HEK293 (cell line): ENCODE results near the gene PER1.
A peak's percentile ranks its signal among the peaks of the same experiment; 100 is the strongest.

Experiments
- BCL6B ChIP-seq: fragments of 450-650 bp; formaldehyde crosslinking; IDR thresholded peaks from 2 replicates; pipeline ENCODE4 v1.5.1; 2017; ENCODE audit warnings: missing biosample characterization, missing genetic modification characterization
- FEZF1 ChIP-seq: fragments of 450-650 bp; formaldehyde crosslinking; IDR thresholded peaks from 2 replicates; pipeline ENCODE4 v1.5.1; 2016; ENCODE audit warnings: missing biosample characterization, missing genetic modification characterization
- MZF1 ChIP-seq: fragments of 450-650 bp; formaldehyde crosslinking; IDR thresholded peaks from 2 replicates; pipeline ENCODE4 v1.5.1; 2017; ENCODE audit warnings: missing biosample characterization, missing genetic modification characterization, borderline replicate concordance
- PRDM10 ChIP-seq: fragments of 450-650 bp; formaldehyde crosslinking; IDR thresholded peaks from 2 replicates; pipeline ENCODE4 v1.5.1; 2016; ENCODE audit warnings: missing biosample characterization, missing genetic modification characterization
- PRDM2 ChIP-seq: fragments of 450-650 bp; formaldehyde crosslinking; IDR thresholded peaks from 2 replicates; pipeline ENCODE4 v1.5.1; 2016; ENCODE audit warnings: missing biosample characterization, missing genetic modification characterization, borderline replicate concordance
- REPIN1 ChIP-seq: fragments of 450-650 bp; formaldehyde crosslinking; IDR thresholded peaks from 2 replicates; pipeline ENCODE4 v1.5.1; 2017; ENCODE audit warnings: missing biosample characterization, missing genetic modification characterization, low read depth
- SP2 ChIP-seq: fragments of 450-650 bp; formaldehyde crosslinking; IDR thresholded peaks from 2 replicates; pipeline ENCODE4 v1.5.1; 2016; ENCODE audit warnings: missing biosample characterization, missing genetic modification characterization
- SP3 ChIP-seq: fragments of 450-650 bp; formaldehyde crosslinking; IDR thresholded peaks from 2 replicates; pipeline ENCODE4 v1.5.1; 2016; ENCODE audit warnings: missing biosample characterization, missing genetic modification characterization
- ZFP37 ChIP-seq: fragments of 450-650 bp; formaldehyde crosslinking; IDR thresholded peaks from 2 replicates; pipeline ENCODE4 v1.5.1; 2016; ENCODE audit warnings: missing biosample characterization, missing genetic modification characterization
- ZFP41 ChIP-seq: fragments of 450-650 bp; formaldehyde crosslinking; IDR thresholded peaks from 2 replicates; pipeline ENCODE4 v1.5.1; 2016; ENCODE audit warnings: missing biosample characterization, missing genetic modification characterization, borderline replicate concordance
- ZFP69B ChIP-seq: fragments of 450-650 bp; formaldehyde crosslinking; IDR thresholded peaks from 2 replicates; pipeline ENCODE4 v1.5.1; 2016; ENCODE audit warnings: missing biosample characterization, missing genetic modification characterization
- ZNF132 ChIP-seq: fragments of 450-650 bp; formaldehyde crosslinking; IDR thresholded peaks from 2 replicates; pipeline ENCODE4 v1.5.1; 2017; ENCODE audit warnings: missing biosample characterization, missing genetic modification characterization, borderline replicate concordance
- ZNF133 ChIP-seq: fragments of 450-650 bp; formaldehyde crosslinking; IDR thresholded peaks from 2 replicates; pipeline ENCODE4 v1.5.1; 2016; ENCODE audit warnings: missing biosample characterization, missing genetic modification characterization
- ZNF157 ChIP-seq: fragments of 450-650 bp; formaldehyde crosslinking; IDR thresholded peaks from 2 replicates; pipeline ENCODE4 v1.5.1; 2016; ENCODE audit warnings: missing biosample characterization, missing genetic modification characterization
- ZNF211 ChIP-seq: fragments of 450-650 bp; formaldehyde crosslinking; IDR thresholded peaks from 2 replicates; pipeline ENCODE4 v1.5.1; 2016; ENCODE audit warnings: low read depth, missing biosample characterization, missing genetic modification characterization
- ZNF248 ChIP-seq: fragments of 450-650 bp; formaldehyde crosslinking; IDR thresholded peaks from 2 replicates; pipeline ENCODE4 v1.5.1; 2017; ENCODE audit warnings: missing biosample characterization, missing genetic modification characterization
- ZNF280C ChIP-seq: fragments of 450-650 bp; formaldehyde crosslinking; IDR thresholded peaks from 2 replicates; pipeline ENCODE4 v1.5.1; 2016; ENCODE audit warnings: missing biosample characterization, missing genetic modification characterization
- ZNF623 ChIP-seq: fragments of 450-650 bp; formaldehyde crosslinking; IDR thresholded peaks from 2 replicates; pipeline ENCODE4 v1.5.1; 2016; ENCODE audit warnings: missing biosample characterization, missing genetic modification characterization
- ZSCAN23 ChIP-seq: fragments of 450-650 bp; formaldehyde crosslinking; IDR thresholded peaks from 2 replicates; pipeline ENCODE4 v1.5.1; 2016; ENCODE audit warnings: missing biosample characterization, missing genetic modification characterization
- TF ChIP-seq, protein P1 (sequence below): fragments of 450-650 bp; formaldehyde crosslinking; IDR thresholded peaks from 2 replicates; pipeline ENCODE4 v1.5.1; 2017; ENCODE audit warnings: missing biosample characterization, missing genetic modification characterization
- TF ChIP-seq, protein P2 (sequence below): fragments of 450-650 bp; formaldehyde crosslinking; IDR thresholded peaks from 2 replicates; pipeline ENCODE4 v1.5.1; 2016; ENCODE audit warnings: missing biosample characterization, missing genetic modification characterization

Gene PER1

GRCh38 chr17:8153957-8154607 is 1.9 kb upstream of the PER1 start (continued):
- TF ChIP-seq PRDM2 (tag by site-specific recombination) (no peak), FEZF1 (tag by site-specific recombination) (peak; percentile 27; the same call in 1 of the 2 replicates), ZNF211 (no peak), ZNF132 (tag by site-specific recombination) (no peak), ZSCAN23 (tag by site-specific recombination) (no peak), ZNF157 (tag by site-specific recombination) (no peak), ZNF133 (no peak), ZNF248 (no peak), REPIN1 (tag by site-specific recombination) (no peak), SP2 (tag by site-specific recombination) (peak; percentile 96), ZFP69B (0 out of 2 replicates have a peak, but pooled peaks have one; percentile 49), ZNF623 (tag by site-specific recombination) (0 out of 2 replicates have a peak, but pooled peaks have one; percentile 9), PRDM10 (tag by site-specific recombination) (peak; percentile 70), MZF1 (tag by site-specific recombination) (no peak), BCL6B (tag by site-specific recombination) (peak; percentile 91), SP3 (tag by site-specific recombination) (peak; percentile 91), ZNF280C (no peak), ZFP41 (tag by site-specific recombination) (no peak), ZFP37 (tag by site-specific recombination) (peak; percentile 18; the same call in 1 of the 2 replicates)
- TF ChIP-seq, protein P1, sequence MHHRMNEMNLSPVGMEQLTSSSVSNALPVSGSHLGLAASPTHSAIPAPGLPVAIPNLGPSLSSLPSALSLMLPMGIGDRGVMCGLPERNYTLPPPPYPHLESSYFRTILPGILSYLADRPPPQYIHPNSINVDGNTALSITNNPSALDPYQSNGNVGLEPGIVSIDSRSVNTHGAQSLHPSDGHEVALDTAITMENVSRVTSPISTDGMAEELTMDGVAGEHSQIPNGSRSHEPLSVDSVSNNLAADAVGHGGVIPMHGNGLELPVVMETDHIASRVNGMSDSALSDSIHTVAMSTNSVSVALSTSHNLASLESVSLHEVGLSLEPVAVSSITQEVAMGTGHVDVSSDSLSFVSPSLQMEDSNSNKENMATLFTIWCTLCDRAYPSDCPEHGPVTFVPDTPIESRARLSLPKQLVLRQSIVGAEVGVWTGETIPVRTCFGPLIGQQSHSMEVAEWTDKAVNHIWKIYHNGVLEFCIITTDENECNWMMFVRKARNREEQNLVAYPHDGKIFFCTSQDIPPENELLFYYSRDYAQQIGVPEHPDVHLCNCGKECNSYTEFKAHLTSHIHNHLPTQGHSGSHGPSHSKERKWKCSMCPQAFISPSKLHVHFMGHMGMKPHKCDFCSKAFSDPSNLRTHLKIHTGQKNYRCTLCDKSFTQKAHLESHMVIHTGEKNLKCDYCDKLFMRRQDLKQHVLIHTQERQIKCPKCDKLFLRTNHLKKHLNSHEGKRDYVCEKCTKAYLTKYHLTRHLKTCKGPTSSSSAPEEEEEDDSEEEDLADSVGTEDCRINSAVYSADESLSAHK (tag by site-specific recombination): no peak
- TF ChIP-seq, protein P2, sequence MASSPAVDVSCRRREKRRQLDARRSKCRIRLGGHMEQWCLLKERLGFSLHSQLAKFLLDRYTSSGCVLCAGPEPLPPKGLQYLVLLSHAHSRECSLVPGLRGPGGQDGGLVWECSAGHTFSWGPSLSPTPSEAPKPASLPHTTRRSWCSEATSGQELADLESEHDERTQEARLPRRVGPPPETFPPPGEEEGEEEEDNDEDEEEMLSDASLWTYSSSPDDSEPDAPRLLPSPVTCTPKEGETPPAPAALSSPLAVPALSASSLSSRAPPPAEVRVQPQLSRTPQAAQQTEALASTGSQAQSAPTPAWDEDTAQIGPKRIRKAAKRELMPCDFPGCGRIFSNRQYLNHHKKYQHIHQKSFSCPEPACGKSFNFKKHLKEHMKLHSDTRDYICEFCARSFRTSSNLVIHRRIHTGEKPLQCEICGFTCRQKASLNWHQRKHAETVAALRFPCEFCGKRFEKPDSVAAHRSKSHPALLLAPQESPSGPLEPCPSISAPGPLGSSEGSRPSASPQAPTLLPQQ: 0 out of 2 replicates have a peak, but pooled peaks have one; percentile 42
